Measurements from ENCODE around the gene POGK.

Gene POGK

DNA sequence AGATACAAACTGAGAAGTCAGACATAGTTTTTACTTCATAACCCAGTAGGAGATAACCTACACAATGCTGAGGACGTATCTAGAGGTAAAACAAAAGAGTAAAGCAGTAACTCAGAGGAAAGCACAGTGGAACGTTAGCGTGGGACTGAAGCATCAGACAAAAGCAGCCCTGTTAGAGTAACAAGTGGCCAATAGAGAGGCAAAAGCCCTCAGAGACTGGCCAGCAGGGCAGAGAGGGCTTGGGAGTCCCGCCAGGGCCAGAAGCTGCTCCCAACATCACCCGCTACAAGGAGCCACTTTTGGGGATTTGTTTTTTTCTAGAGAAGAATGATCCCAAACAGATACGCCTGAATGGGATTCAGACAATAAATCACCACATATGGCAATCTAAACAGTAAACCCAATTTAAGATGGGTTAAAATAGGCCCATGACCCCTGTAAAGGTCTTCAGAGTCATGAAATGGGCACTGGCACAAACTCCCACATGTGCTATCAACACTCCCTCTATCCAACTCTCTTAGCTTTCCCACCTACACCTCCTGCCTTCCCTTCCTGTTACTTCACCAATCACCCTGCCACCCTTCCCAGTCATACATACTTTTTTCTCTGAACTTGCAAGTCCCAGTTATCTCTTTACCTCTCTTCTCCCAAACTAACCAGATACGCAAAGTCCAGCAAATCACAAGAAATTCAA lies 19.6 kb downstream of the POGK start:
- Histone ChIP-seq H3K27ac (ENCODE audit: low read length) (no peak overlapping the region), H3K36me3 (ENCODE audit: control insufficient read depth in 1 of 2, insufficient read depth in 2 of 2, low read length in 2 of 2) (peaks cover 65 to 78% of the 10 kb centered on the region in 2 donors), H3K4me3 (ENCODE audit: low read depth in 1 of 2, low read length in 2 of 2) (no peak overlapping the region), H3K4me1 (ENCODE audit: control insufficient read depth in 1 of 2, insufficient read depth in 2 of 2, low read length in 2 of 2) (no peaks in the 10 kb centered on the region), H3K9me3 (ENCODE audit: control insufficient read depth in 1 of 2, low read length in 2 of 2) (no peaks in the 10 kb centered on the region), H3K27me3 (ENCODE audit: low read depth, low read length) (no peaks in the 10 kb centered on the region)

GRCh38 chr1:166859597-166859996 lies 20.3 kb downstream of the POGK start:
- no peak overlapping the region for H3K27ac ChIP-seq (ENCODE audit: low read length)
- H3K9me3 ChIP-seq (ENCODE audit: control insufficient read depth in 1 of 2, low read length in 2 of 2): no peaks in the 10 kb centered on the region
- peaks cover 59 to 78% of the 10 kb centered on the region in 2 donors for H3K36me3 ChIP-seq (ENCODE audit: control insufficient read depth in 1 of 2, insufficient read depth in 2 of 2, low read length in 2 of 2)
- no peak overlapping the region for H3K4me3 ChIP-seq (ENCODE audit: low read depth in 1 of 2, low read length in 2 of 2)
- H3K27me3 ChIP-seq (ENCODE audit: low read depth, low read length): no peaks in the 10 kb centered on the region
- H3K4me1 ChIP-seq (ENCODE audit: control insufficient read depth in 1 of 2, insufficient read depth in 2 of 2, low read length in 2 of 2): no peaks in the 10 kb centered on the region

GRCh38 chr1:166865926-166866325 lies 26.7 kb downstream of the POGK start:
- Histone ChIP-seq H3K27me3 (ENCODE audit: low read depth, low read length) (no peaks in the 10 kb centered on the region), H3K9me3 (ENCODE audit: control insufficient read depth in 1 of 2, low read length in 2 of 2) (no peaks in the 10 kb centered on the region), H3K4me3 (ENCODE audit: low read depth in 1 of 2, low read length in 2 of 2) (no peak overlapping the region), H3K27ac (ENCODE audit: low read length) (no peak overlapping the region), H3K36me3 (ENCODE audit: control insufficient read depth in 1 of 2, insufficient read depth in 2 of 2, low read length in 2 of 2) (peaks cover 36 to 38% of the 10 kb centered on the region in 2 donors), H3K4me1 (ENCODE audit: control insufficient read depth in 1 of 2, insufficient read depth in 2 of 2, low read length in 2 of 2) (peaks cover 0 to 5% of the 10 kb centered on the region in 2 donors)

- Histone ChIP-seq H3K4me3 (ENCODE audit: low read depth in 1 of 2, low read length in 2 of 2) (no peak overlapping the region), H3K36me3 (ENCODE audit: control insufficient read depth in 1 of 2, insufficient read depth in 2 of 2, low read length in 2 of 2) (peaks cover 14 to 20% of the 10 kb centered on the region in 2 donors), H3K27ac (ENCODE audit: low read length) (no peak overlapping the region), H3K27me3 (ENCODE audit: low read depth, low read length) (no peaks in the 10 kb centered on the region), H3K4me1 (ENCODE audit: control insufficient read depth in 1 of 2, insufficient read depth in 2 of 2, low read length in 2 of 2) (peaks cover 4 to 16% of the 10 kb centered on the region in 2 donors), H3K9me3 (ENCODE audit: control insufficient read depth in 1 of 2, low read length in 2 of 2) (no peaks in the 10 kb centered on the region)
Measured at GRCh38 chr1:166868639-166869038, 29.4 kb downstream of the POGK start.

DNA sequence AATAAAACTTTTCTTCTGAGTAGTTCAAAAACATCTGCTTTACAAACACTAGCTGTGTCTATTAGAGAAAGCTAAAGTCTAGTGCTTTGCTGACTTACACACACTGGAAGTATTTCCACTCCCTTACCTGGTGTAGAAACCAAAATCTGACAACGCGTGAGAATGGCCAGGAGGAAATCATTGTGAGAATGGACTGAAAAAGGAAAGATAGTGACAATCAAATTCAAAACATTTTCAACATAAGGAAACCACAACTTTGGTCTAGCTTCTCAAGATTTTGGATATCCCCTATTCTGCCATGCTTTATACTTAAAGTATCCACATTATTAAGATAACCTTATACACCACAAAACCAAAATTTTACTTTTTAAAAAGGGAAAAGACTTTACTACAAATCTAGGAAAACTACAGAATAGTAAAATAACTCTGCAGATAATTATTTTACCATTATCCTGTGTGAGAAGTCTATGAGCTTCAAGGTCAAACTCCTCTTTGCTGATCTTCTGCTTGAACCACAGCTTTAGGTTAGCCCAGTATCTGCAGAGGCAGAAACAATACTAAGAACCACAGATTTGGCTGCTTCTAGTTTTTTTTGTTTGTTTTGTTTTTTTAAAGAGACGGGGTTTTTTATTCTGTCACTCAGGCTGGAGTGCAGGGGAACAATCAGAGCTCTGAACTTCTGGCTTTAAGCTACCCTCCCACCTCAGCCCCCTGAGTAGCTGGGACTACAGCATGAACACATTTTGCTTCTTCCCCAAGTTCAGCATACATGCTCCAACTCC lies 30.2 kb downstream of the POGK start:
- Histone ChIP-seq H3K4me1 (ENCODE audit: control insufficient read depth in 1 of 2, insufficient read depth in 2 of 2, low read length in 2 of 2) (peaks cover 6 to 22% of the 10 kb centered on the region in 2 donors), H3K36me3 (ENCODE audit: control insufficient read depth in 1 of 2, insufficient read depth in 2 of 2, low read length in 2 of 2) (peaks cover 12 to 14% of the 10 kb centered on the region in 2 donors), H3K9me3 (ENCODE audit: control insufficient read depth in 1 of 2, low read length in 2 of 2) (no peaks in the 10 kb centered on the region), H3K27ac (ENCODE audit: low read length) (no peak overlapping the region), H3K27me3 (ENCODE audit: low read depth, low read length) (no peaks in the 10 kb centered on the region), H3K4me3 (ENCODE audit: low read depth in 1 of 2, low read length in 2 of 2) (no peak overlapping the region)

GRCh38 chr1:166870584-166870983 lies 31.3 kb downstream of the POGK start:
- Histone ChIP-seq H3K27ac (ENCODE audit: low read length) (no peak overlapping the region), H3K4me3 (ENCODE audit: low read depth in 1 of 2, low read length in 2 of 2) (no peak overlapping the region), H3K27me3 (ENCODE audit: low read depth, low read length) (no peaks in the 10 kb centered on the region), H3K4me1 (ENCODE audit: control insufficient read depth in 1 of 2, insufficient read depth in 2 of 2, low read length in 2 of 2) (peaks cover 6 to 30% of the 10 kb centered on the region in 2 donors), H3K36me3 (ENCODE audit: control insufficient read depth in 1 of 2, insufficient read depth in 2 of 2, low read length in 2 of 2) (peaks cover 9 to 11% of the 10 kb centered on the region in 2 donors), H3K9me3 (ENCODE audit: control insufficient read depth in 1 of 2, low read length in 2 of 2) (no peaks in the 10 kb centered on the region)

GRCh38 chr1:166874464-166874863 lies 35.2 kb downstream of the POGK start:
- Histone ChIP-seq H3K9me3 (ENCODE audit: control insufficient read depth in 1 of 2, low read length in 2 of 2) (no peaks in the 10 kb centered on the region), H3K4me3 (ENCODE audit: low read depth in 1 of 2, low read length in 2 of 2) (no peak overlapping the region), H3K27me3 (ENCODE audit: low read depth, low read length) (no peaks in the 10 kb centered on the region), H3K4me1 (ENCODE audit: control insufficient read depth in 1 of 2, insufficient read depth in 2 of 2, low read length in 2 of 2) (peaks cover 6 to 30% of the 10 kb centered on the region in 2 donors), H3K36me3 (ENCODE audit: control insufficient read depth in 1 of 2, insufficient read depth in 2 of 2, low read length in 2 of 2) (no peaks in the 10 kb centered on the region), H3K27ac (ENCODE audit: low read length) (no peak overlapping the region)

- Histone ChIP-seq H3K4me3 (ENCODE audit: low read depth in 1 of 2, low read length in 2 of 2) (peak overlapping the region; percentile 67 to 82), H3K9me3 (ENCODE audit: control insufficient read depth in 1 of 2, low read length in 2 of 2) (no peaks in the 10 kb centered on the region), H3K27ac (ENCODE audit: low read length) (peak overlapping the region; percentile 39), H3K27me3 (ENCODE audit: low read depth, low read length) (no peaks in the 10 kb centered on the region), H3K36me3 (ENCODE audit: control insufficient read depth in 1 of 2, insufficient read depth in 2 of 2, low read length in 2 of 2) (no peaks in the 10 kb centered on the region), H3K4me1 (ENCODE audit: control insufficient read depth in 1 of 2, insufficient read depth in 2 of 2, low read length in 2 of 2) (peaks cover 6 to 26% of the 10 kb centered on the region in 2 donors)
Measured at GRCh38 chr1:166875302-166875733, 36.0 kb downstream of the POGK start.

DNA sequence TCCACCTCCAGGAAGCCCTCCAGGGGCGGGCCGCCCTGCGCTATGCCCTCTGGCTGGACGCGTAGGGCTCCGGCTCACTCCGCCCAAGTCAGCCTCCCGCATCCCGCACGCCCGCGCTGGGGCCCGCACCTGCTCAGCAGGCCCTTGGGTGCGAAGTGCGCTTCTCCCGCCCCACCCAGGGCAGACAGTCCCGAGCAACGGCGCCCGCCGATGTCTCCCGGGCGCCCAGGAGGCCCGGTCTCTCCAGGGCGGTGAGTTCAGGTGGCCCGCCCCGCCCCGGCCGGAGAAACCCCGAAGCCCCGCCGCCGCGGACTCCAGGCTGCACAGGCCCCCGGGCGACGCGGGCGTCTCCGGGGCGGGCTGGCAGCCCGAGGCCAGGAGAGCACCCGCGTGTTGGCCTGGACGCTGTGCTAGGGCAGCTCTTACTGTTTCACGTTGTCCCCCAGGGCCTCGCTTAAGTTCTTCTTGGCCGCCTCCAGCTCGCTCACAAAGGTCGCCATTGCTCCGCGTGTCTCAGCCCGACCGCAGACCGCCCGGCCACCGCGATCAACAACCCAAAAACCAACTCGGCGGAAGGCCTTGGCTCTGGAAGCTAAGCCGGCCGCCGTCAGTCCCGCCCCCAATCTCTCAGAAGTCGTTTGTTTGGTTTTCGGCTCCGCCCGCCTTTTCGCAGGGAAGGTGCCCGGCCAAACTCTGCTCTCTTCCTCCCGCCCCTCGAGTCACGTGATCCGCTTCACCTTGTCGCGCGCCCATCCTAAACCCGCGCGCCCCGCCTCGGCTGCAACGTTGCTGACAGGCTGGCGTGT lies 36.7 kb downstream of the POGK start, which contains the start of gene TADA1:
Gene TADA1 (minus strand): TSS at position 531 of the 806 bp plus-strand sequence. CDS start 31 bp downstream, at position 500.
- Histone ChIP-seq H3K36me3 (ENCODE audit: control insufficient read depth in 1 of 2, insufficient read depth in 2 of 2, low read length in 2 of 2) (no peaks in the 10 kb centered on the region), H3K4me3 (ENCODE audit: low read depth in 1 of 2, low read length in 2 of 2) (peak within 1 kb of the TSS; percentile 73 to 82), H3K9me3 (ENCODE audit: control insufficient read depth in 1 of 2, low read length in 2 of 2) (no peaks in the 10 kb centered on the region), H3K4me1 (ENCODE audit: control insufficient read depth in 1 of 2, insufficient read depth in 2 of 2, low read length in 2 of 2) (peaks cover 6 to 25% of the 10 kb centered on the region in 2 donors), H3K27me3 (ENCODE audit: low read depth, low read length) (no peaks in the 10 kb centered on the region), H3K27ac (ENCODE audit: low read length) (peak within 1 kb of the TSS; percentile 48)

DNA sequence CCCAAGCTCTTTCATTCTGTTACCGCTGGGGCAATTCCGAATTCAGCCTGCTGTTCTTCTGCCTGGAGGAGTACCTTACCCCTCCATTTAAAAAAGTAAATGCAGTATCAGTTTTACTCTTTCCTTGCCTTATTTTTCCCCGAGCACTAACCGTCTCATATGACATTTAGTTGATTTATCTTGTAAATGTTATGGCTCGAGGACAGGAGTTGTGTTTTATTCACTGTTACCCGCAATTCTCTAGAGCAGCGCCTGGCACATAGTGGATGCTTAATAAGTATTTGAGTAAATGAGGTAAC lies 37.2 kb downstream of the POGK start:
- Histone ChIP-seq H3K27me3 (ENCODE audit: low read depth, low read length) (no peaks in the 10 kb centered on the region), H3K4me3 (ENCODE audit: low read depth in 1 of 2, low read length in 2 of 2) (peak overlapping the region; percentile 73 to 82), H3K27ac (ENCODE audit: low read length) (peak overlapping the region; percentile 48), H3K9me3 (ENCODE audit: control insufficient read depth in 1 of 2, low read length in 2 of 2) (no peaks in the 10 kb centered on the region), H3K36me3 (ENCODE audit: control insufficient read depth in 1 of 2, insufficient read depth in 2 of 2, low read length in 2 of 2) (no peaks in the 10 kb centered on the region), H3K4me1 (ENCODE audit: control insufficient read depth in 1 of 2, insufficient read depth in 2 of 2, low read length in 2 of 2) (peaks cover 6 to 24% of the 10 kb centered on the region in 2 donors)
